ENCODE data around the gene CBLN2. TPM values are rescaled to one million over a fixed set of nuclear protein-coding genes. Genes with fewer than 3 reads are reported as not detected.

CBLN2 gene
- polyA plus RNA-seq, 1 donor (not counting 4 experiments of a cell fraction or from before 2014, with no cell fraction given): not detected

DNA sequence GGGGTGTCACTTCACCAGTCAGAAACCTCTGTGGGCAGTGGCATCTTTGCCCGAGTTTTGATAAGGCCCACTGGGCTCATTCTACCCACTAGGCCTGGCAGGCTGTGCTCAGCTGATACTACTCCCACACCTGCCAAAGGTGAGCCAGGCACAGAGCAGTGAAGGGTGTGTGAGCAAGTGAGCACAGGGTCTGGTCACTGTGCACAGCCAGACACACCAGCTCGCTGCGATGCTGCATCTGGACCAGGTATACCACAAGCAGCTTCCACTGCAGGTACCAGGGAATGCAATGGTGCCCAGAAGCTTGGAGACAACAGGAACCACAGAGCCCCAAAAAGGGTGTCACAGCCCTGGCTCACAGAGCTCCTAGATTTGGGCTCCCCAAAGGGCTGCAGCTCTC, 40.6 kb upstream of the CBLN2 start:
- DNase-seq (ENCODE audit: low read depth, low spot score): no peak
- no peak overlapping the region for H3K4me3 ChIP-seq (ENCODE audit: control insufficient read depth in 2 of 3, extremely low read depth in 1 of 3, insufficient read depth in 2 of 3, low read depth in 1 of 3, low read length in 3 of 3)
- TF ChIP-seq, protein P1, sequence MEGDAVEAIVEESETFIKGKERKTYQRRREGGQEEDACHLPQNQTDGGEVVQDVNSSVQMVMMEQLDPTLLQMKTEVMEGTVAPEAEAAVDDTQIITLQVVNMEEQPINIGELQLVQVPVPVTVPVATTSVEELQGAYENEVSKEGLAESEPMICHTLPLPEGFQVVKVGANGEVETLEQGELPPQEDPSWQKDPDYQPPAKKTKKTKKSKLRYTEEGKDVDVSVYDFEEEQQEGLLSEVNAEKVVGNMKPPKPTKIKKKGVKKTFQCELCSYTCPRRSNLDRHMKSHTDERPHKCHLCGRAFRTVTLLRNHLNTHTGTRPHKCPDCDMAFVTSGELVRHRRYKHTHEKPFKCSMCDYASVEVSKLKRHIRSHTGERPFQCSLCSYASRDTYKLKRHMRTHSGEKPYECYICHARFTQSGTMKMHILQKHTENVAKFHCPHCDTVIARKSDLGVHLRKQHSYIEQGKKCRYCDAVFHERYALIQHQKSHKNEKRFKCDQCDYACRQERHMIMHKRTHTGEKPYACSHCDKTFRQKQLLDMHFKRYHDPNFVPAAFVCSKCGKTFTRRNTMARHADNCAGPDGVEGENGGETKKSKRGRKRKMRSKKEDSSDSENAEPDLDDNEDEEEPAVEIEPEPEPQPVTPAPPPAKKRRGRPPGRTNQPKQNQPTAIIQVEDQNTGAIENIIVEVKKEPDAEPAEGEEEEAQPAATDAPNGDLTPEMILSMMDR (optimal IDR thresholded peaks at IDR 0.05 in 1 of 3, IDR thresholded peaks at IDR 0.05 in 1 of 3, conservative IDR thresholded peaks at IDR 0.05 in 1 of 3; ENCODE audit: extremely low read depth in 1 of 3, insufficient read depth in 2 of 3, low read length in 3 of 3): no peak
- TF ChIP-seq EZH2 (IDR thresholded peaks at IDR 0.05; ENCODE audit: low read length): no peak
- no peak overlapping the region for H3K9ac ChIP-seq (ENCODE audit: control insufficient read depth, extremely low read depth, insufficient read depth, low read length)
- H3K27me3 ChIP-seq (ENCODE audit: control insufficient read depth, extremely low read depth, insufficient read depth, low read length): no peaks in the 10 kb centered on the region
- no peaks in the 10 kb centered on the region for H3K36me3 ChIP-seq (ENCODE audit: control insufficient read depth in 2 of 2, extremely low read depth in 1 of 2, insufficient read depth in 2 of 2, low read length in 2 of 2)
- no peaks in the 10 kb centered on the region for H3K4me1 ChIP-seq (ENCODE audit: control insufficient read depth, extremely low read depth, insufficient read depth, low read length)
- H3K9me3 ChIP-seq (ENCODE audit: control insufficient read depth, low read depth, low read length): no peaks in the 10 kb centered on the region
- FAIRE-seq: no peak
- no peaks in the 10 kb centered on the region for H4K20me1 ChIP-seq (ENCODE audit: control insufficient read depth, extremely low read depth, insufficient read depth, low read length)
- no peak overlapping the region for H3K4me2 ChIP-seq (ENCODE audit: control insufficient read depth, extremely low read depth, insufficient read depth, low read depth, low read length)
- no peaks in the 10 kb centered on the region for H3K9me1 ChIP-seq (ENCODE audit: control insufficient read depth, extremely low read depth, insufficient read depth, low read length)
- dilution Hi-C loops (cut with MboI; ENCODE audit: extremely low pct_ligation_motif_present, low sequenced_read_pairs): no loop called here
- no peak overlapping the region for H2AFZ ChIP-seq (ENCODE audit: control insufficient read depth, low read length)
- no peaks in the 10 kb centered on the region for H3K79me2 ChIP-seq (ENCODE audit: control insufficient read depth, insufficient read depth, low read length)
- H3K27ac ChIP-seq (ENCODE audit: control insufficient read depth, insufficient read depth, low read length): no peak overlapping the region

DNA sequence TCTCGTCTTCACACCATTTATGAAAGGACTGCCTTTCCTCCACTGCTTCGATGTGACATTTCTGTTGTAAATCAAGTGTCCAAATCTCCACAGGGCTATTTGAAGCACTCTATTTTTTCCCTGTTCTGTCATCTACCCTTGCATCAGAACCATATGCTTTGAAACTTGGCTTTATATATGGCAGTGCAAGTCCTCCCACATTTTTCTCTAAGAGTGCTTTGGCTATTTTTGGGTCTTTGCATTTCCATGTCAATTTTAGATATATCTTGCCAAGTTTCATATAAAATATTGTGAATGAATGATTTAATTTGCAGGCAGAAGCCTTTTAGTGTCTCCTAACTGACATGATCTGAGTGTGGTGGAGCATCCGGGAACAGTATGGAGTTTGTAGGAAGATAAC, 37.8 kb upstream of the CBLN2 start:
- Histone ChIP-seq H3K4me1 (ENCODE audit: control insufficient read depth, extremely low read depth, insufficient read depth, low read length) (no peaks in the 10 kb centered on the region), H3K27me3 (ENCODE audit: control insufficient read depth, extremely low read depth, insufficient read depth, low read length) (no peaks in the 10 kb centered on the region), H3K27ac (ENCODE audit: control insufficient read depth, insufficient read depth, low read length) (no peak overlapping the region), H2AFZ (ENCODE audit: control insufficient read depth, low read length) (no peak overlapping the region), H3K9me1 (ENCODE audit: control insufficient read depth, extremely low read depth, insufficient read depth, low read length) (no peaks in the 10 kb centered on the region), H3K79me2 (ENCODE audit: control insufficient read depth, insufficient read depth, low read length) (no peaks in the 10 kb centered on the region), H4K20me1 (ENCODE audit: control insufficient read depth, extremely low read depth, insufficient read depth, low read length) (no peaks in the 10 kb centered on the region), H3K9ac (ENCODE audit: control insufficient read depth, extremely low read depth, insufficient read depth, low read length) (no peak overlapping the region), H3K36me3 (ENCODE audit: control insufficient read depth in 2 of 2, extremely low read depth in 1 of 2, insufficient read depth in 2 of 2, low read length in 2 of 2) (no peaks in the 10 kb centered on the region), H3K9me3 (ENCODE audit: control insufficient read depth, low read depth, low read length) (no peaks in the 10 kb centered on the region), H3K4me2 (ENCODE audit: control insufficient read depth, extremely low read depth, insufficient read depth, low read depth, low read length) (no peak overlapping the region), H3K4me3 (ENCODE audit: control insufficient read depth in 2 of 3, extremely low read depth in 1 of 3, insufficient read depth in 2 of 3, low read depth in 1 of 3, low read length in 3 of 3) (no peak overlapping the region)
- TF ChIP-seq, protein P1 (optimal IDR thresholded peaks at IDR 0.05 in 1 of 3, IDR thresholded peaks at IDR 0.05 in 1 of 3, conservative IDR thresholded peaks at IDR 0.05 in 1 of 3; ENCODE audit: extremely low read depth in 1 of 3, insufficient read depth in 2 of 3, low read length in 3 of 3): no peak
- TF ChIP-seq EZH2 (IDR thresholded peaks at IDR 0.05; ENCODE audit: low read length): no peak
- dilution Hi-C loops (cut with MboI; ENCODE audit: extremely low pct_ligation_motif_present, low sequenced_read_pairs): no loop called here
- DNase-seq (ENCODE audit: low read depth, low spot score): no peak
- no peak for FAIRE-seq
